ENCODE data around the gene LUC7L2.
"Not testable (repeated sequence)": the region's sequence is repeated elsewhere in the genome, so short reads cannot be mapped to it uniquely, and the experiment has no call there.

LUC7L2 gene

DNA sequence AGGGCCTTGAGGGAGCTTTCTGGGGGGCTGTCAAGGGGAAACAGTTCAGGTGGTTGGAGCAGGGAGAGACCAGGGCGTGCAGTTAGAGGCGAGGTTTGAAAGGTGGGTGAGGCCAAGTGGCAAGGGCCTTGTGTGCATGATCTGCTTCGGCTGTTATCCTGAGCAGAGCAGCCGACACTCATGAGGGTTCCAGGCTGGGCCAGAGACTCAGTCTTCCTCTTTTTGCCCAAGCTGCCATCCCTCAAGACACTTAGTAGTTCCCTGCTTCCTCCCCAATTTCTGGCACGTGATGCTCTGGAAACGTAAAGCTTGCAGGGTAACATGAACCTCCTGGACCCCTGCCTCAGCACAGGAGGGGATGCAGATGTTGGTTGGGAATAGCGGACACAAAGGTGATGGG lies 79.7 kb downstream of the LUC7L2 start:
- in situ Hi-C loops (cut with MboI; ENCODE audit: low sequenced_read_pairs), result no loop called here

DNA sequence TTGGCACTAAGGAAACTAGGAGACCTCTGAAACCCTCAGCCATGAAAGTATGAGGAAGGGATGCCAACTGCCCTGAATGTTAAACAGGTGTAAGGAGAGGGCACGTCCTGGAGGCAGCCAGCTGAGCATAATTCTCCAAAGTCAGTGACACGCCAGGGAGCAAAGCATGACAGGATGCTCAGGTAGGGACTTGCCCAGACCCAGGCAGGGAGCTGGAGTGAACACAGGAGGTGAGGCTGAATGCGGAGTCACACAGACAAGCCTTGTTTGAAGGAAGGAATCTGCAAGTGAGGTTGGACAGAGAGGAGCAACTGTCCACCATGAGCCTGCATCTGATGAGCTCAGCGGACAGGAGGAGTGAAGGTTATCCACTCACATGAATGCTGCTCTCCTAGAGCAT lies 82.3 kb downstream of the LUC7L2 start:
- in situ Hi-C loops (cut with MboI; ENCODE audit: low sequenced_read_pairs), result no loop called here

DNA sequence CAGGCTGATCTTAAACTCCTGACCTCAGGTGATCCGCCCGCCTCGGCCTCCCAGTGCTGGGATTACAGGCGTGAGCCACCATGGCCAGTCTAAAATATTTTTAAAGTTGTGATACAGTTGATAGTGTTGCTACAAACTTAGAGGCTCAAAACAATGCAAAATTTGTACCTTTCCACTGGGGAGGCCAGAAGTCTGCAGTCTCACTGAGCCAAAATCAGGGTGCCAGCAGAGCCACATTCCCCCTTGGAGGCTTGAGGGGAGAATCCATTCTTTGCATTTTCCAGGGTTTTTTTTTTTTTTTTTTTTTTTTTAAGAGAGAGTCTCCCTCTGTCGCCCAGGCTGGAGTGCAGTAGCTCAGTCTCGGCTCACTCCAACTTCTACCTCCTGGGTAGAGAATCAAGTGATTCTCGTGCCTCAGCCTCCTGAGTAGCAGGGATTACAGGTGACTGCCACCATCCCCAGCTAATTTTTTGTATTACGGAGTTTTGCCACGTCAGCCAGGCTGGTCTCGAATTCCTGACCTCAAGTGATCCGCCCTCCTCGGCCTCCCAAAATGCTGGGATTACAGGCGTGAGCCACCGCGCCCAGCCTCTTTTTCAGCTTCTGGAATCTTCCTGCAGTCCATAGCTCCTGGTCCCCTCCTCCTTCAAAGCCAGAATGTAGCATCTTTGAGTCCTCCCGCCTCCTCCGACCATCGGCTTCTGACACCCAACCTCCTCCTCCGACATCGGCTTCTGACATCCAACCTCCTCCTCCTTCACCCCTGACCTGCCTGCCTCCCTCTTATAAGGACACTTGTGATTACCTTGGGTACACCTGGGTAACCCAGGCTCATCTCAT lies 86.6 kb downstream of the LUC7L2 start:
- in situ Hi-C loops (cut with MboI; ENCODE audit: low sequenced_read_pairs), result no loop called here

DNA sequence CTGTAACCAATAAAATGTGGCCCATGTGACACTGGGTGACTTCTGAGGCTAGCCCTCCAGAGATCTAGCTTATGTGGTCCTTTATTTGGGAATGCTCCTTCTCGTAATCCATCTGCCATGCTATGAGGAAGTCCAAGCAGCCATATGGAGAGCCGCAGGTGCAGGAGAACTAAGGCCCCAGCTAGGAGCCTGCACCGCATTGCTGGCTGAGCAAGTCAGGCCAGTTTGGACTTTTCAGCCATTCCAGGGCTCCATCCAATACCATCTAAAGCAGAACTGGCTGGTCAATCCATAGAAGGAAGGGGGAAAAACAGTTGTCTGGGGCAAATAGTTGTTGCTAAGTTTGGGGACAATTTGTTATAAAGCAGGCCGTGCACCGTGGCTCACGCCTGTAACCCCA lies 91.2 kb downstream of the LUC7L2 start:
- in situ Hi-C loops (cut with MboI; ENCODE audit: low sequenced_read_pairs), result no loop called here

DNA sequence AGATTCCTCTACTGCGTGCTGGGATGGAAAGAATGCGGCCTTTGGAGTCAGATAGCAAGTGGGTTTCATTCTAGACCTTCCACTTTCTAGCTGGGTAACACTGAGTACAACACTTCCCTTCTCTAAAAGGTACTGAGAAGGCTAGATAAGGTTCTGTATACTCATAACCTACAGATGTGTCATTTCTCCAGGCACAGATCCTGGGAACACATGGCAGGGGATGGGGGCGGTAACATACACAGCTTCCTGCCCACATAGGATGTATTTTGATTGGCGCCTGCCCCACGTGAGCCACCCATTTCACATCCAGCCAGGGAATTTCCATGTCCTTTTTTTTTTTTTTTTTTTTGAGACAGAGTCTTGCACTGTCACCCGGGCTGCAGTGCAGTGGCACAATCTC lies 91.9 kb downstream of the LUC7L2 start:
- in situ Hi-C loops (cut with MboI; ENCODE audit: low sequenced_read_pairs), result no loop called here

DNA sequence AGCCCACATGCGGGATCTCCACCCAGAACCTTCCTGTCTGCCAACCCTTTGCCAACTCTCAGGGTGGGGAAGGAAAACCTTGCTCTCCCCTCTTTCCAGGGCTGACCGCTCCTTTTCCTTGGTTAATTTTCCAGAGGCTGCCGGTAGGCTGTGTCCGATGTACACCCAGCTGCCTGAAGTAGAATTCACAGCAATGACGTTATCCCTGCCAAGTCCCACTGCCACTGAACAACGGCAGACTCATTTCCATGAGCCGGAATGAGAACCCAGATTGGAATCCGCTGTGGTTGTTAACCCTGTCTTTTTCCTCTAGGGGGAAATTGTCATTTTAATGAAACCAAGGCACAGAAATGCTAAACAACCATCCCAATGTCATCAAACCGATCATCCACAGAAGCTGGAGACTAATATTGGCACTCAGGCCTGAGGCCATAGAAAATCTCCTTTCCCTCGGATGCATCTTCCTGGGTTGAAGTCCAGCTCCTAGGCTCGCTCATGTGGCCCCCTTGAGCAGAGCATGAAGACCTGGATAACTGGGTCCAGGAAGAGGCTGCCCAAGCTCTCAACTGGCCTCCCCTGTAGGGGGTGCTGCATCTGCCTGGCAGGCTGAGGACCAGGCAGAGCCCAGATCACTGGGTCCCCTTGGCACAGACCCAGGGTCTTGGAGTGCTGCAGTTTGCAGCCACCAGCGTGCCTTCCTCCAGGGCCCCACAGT lies 93.4 kb downstream of the LUC7L2 start:
- in situ Hi-C loops (cut with MboI; ENCODE audit: low sequenced_read_pairs), result no loop called here

DNA sequence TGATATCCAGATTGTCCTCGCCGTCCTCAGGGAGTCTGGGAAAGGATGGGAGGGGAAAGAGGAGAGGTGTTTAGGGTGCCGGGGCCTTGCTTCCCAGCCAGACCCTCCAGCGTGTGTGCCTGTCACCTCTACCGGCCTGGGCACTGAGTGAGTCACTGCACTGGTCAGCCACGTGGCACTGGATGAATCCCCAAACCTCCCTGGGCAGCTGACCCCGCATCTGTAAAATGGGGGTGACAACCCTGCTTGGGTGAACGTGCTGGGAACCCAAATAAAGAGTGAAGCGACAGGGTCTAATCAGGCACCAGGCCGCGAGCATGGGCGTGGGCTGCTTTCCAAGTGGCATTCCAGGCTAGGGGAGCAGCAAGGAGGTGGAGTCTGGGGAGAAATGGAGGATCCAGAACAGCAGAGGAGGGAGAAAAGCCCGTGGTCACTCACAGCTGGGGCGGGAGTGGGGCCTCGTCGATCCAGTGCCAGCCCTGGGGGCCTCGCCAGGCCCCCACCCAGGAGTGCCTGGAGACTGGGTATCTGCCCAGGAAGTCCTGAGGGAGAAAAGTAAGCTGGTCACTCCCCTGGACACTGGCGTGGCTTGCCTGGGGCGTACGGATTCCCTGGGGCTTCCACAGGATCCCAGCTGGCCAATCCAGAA lies 94.1 kb downstream of the LUC7L2 start:
- in situ Hi-C loops (cut with MboI; ENCODE audit: low sequenced_read_pairs), result no loop called here

DNA sequence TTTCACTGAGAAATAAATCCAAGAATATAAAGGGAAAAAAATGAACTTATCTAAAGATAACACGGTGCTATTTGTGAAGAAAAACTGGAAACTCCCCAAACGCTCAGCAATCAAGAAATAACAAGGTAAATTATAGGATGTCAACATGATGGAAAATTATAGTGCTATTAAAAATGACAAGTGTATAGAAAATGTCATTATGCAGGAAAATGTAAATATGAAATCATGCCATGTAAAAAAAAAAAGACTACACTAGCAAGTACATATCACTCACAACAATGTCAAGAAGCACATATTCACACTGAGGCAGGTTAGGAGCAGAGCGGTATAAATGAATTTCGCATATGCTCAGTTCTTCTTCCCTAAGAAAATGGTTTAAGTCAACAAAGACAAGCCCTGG lies 96.1 kb downstream of the LUC7L2 start:
- in situ Hi-C loops (cut with MboI; ENCODE audit: low sequenced_read_pairs), result no loop called here

DNA sequence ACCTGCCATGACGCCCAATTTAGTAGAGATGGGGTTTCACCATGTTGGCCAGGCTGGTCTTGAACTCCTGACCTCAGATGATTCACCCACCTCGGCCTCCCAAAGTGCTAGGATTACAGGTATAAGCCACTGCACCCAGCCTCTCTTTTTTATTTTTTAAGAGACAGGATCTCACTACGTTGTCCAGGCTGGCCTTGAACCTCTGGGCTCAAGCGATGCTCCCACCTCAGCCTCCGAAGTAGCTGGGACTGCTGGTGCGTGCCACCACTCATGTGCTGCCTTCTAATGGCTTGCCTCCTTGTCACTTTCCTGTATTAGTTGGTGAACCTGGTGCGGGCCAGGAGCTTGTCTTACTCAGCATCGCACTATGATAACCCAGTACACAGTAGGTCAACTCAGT lies 96.8 kb downstream of the LUC7L2 start:
- in situ Hi-C loops (cut with MboI; ENCODE audit: low sequenced_read_pairs), result no loop called here

DNA sequence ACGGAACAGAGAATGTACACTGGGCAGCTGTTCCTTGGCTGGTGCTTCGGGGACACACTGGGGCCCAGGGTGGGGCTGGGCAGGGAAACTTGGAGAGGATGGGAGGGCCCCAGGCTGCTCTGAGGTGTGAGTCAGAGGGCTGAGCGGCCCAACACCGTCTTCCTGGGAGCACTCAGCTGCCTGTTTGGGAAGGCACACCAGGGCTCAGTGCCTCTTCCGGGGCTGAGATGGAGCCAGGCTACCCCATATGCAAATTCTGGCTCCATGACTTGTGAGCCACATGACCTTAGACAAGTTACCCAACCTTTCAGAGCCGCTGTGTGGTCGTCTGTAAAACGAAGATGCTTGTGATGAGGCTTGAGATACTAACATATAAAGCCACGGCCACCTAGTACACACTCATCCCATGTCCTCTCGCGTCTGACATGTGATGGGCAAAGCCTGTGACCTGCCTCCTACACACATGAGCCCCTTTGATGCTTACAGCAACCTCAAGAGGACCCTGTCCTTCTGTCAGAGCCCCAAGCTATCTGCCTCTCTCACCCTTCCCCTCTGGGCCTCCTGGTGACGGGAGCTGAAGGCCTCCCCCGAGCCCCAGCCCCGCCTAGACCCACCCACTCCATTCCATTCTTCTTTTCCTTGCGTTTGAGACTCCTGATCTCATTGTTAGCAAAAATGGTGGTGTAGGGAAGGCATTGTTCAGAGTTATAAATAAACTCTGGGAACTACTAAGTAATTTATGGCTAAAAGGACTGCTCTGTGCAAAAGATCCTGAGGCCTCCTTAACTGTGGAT lies 97.7 kb downstream of the LUC7L2 start:
- in situ Hi-C loops (cut with MboI; ENCODE audit: low sequenced_read_pairs), result no loop called here

DNA sequence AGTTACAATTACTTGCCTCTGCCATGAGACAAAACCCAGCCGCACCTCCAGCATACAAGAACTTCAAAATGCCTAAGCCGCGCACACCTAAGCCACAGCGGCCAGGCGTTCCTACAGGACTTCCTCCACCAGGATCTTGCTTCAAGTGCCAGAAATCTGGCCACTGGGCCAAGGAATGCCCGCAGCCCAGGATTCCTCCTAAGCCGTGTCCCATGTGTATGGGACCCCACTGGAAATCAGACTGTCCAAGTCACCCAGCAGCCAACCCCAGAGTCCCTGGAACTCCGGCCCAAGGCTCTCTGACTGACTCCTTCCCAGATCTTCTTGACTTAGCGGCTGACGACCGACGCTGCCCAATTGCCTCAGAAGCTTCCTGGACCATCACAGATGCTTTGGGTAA lies 103.7 kb downstream of the LUC7L2 start:
- in situ Hi-C loops (cut with MboI; ENCODE audit: low sequenced_read_pairs), result not testable (repeated sequence)

DNA sequence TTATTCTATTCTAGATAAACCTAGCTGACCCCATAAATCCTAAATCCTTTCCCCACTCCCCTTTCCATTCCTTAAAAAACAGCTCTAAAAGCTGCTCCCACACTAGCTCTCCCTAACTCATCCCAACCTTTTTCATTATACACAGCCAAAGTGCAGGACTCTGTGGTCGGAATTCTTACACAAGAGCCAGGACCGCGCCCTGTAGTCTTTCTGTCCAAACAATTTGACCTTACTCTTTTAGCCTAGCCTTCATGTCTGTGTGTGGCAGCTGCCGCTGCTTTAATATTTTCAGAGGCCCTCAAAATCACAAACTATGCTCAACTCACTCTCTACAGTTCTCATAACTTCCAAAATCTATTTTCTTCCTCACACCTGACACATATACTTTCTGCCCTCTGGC lies 104.8 kb downstream of the LUC7L2 start:
- in situ Hi-C loops (cut with MboI; ENCODE audit: low sequenced_read_pairs), result not testable (repeated sequence)

DNA sequence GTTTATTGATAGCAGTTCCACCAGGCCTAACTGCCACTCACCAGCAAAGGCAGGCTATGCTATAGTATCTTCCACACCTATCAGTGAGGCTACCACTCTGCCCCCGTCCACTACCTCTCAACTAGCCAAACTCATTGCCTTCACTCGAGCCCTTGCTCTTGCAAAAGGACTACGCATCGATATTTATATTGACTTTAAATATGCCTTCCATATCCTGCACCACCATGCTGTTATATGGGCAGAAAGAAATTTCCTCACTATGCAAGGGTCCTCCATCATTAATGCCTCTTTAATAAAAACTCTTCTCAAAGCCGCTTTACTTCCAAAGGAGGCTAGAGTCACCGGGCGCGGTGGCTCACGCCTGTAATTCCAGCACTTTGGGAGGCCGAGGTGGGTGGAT lies 105.4 kb downstream of the LUC7L2 start:
- in situ Hi-C loops (cut with MboI; ENCODE audit: low sequenced_read_pairs), result not testable (repeated sequence)

DNA sequence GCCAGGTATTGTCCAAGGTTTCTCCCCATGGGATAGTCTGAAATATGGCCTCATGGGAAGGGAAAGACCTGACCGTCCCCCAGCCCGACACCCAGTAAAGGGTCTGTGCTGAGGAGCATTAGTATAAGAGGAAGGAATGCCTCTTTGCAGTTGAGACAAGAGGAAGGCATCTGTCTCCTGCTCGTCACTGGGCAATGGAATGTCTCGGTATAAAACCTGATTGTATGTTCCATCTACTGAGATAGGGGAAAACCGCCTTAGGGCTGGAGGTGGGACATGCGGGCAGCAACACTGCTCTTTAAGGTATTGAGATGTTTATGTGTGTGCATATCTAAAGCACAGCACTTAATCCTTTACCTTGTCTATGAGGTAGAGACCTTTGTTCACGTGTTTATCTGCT lies 108.0 kb downstream of the LUC7L2 start:
- in situ Hi-C loops (cut with MboI; ENCODE audit: low sequenced_read_pairs), result not testable (repeated sequence)

DNA sequence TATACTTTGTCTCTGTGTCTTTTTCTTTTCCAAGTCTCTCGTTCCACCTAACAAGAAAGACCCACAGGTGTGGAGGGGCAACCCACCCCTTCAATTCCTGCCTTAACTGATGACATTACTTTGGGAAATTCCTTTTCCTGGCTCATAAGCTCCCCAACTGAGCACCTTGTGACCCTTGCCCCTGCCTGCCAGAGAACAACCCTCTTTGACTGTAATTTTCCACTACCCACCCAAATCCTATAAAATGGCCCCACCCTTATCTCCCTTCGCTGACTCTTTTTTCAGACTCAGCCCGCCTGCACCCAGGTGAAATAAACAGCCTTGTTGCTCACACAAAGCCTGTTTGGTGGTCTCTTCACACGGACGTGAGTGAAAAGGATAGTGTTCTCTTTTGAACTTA lies 108.6 kb downstream of the LUC7L2 start:
- in situ Hi-C loops (cut with MboI; ENCODE audit: low sequenced_read_pairs), result not testable (repeated sequence)

DNA sequence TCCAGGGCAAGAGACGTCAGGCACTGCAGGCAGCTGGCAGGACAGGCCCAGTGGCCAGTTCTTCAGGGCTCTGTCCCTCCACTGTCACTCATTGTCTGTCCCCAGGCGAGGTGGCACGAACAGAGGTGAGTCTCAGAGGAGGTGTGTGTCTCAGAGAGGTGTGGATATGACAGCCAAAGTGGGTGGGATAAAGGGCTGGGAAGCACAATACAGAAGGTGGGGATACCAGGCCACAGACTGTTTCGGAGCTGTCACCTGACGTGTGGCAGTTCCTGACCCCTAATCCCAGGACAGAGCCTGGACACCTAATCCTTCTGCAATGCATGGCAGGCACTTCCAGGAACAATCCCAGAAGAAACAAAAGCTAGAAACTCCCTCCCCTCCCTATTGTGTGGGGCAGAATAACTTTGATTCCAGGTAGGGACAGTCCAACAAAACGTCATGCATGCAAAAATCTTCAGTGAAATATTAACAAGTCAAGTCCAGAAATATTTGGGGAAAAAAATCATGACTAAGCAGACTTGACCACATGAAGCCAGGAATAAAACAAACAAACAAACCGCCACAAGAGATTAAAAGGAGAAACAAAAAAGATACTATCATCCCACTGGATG lies 112.2 kb downstream of the LUC7L2 start:
- in situ Hi-C loops (cut with MboI; ENCODE audit: low sequenced_read_pairs), result no loop called here

Measured in hTERT RPE-1 (cell line).